OCI-M2 (cell line): ENCODE measurements around the gene EIF2D.
"Not testable (repeated sequence)": the region's sequence is repeated elsewhere in the genome, so short reads cannot be mapped to it uniquely, and the experiment has no call there.

ENCODE experiments used
- DNase-seq: peaks from one replicate; lab custom pipeline; 2025; ENCODE audit not compliant: unreplicated experiment; lab: John Stamatoyannopoulos, UW

Gene EIF2D

GRCh38 chr1:206635978-206636345 lies 23.7 kb upstream of the EIF2D start:
- no peak for DNase-seq

- DNase-seq: peak; percentile 30
These were observed 23.1 kb upstream of the EIF2D start, which contains the start of gene DYRK3 for GRCh38 chr1:206635080-206635977. Gene DYRK3 (plus strand): TSS chr1:206635536. CDS start chr1:206635704, 168 bp downstream.

- peak; percentile 52 for DNase-seq
These were observed 22.3 kb upstream of the EIF2D start for GRCh38 chr1:206634365-206635079.

- DNase-seq: no peak
These were observed 21.4 kb upstream of the EIF2D start for GRCh38 chr1:206633708-206634121.

- DNase-seq: no peak
These were observed 18.8 kb upstream of the EIF2D start for GRCh38 chr1:206631085-206631509.

- DNase-seq: no peak
These were observed 16.7 kb upstream of the EIF2D start for GRCh38 chr1:206628916-206629315.

GRCh38 chr1:206626396-206626795 lies 14.1 kb upstream of the EIF2D start:
- not testable (repeated sequence) for DNase-seq

- no peak for DNase-seq
These were observed 2.9 kb downstream of the EIF2D start for GRCh38 chr1:206609229-206609991.

- DNase-seq: no peak
These were observed 4.1 kb downstream of the EIF2D start for GRCh38 chr1:206608108-206608698.

GRCh38 chr1:206606867-206607266 lies 5.4 kb downstream of the EIF2D start:
- DNase-seq: no peak

GRCh38 chr1:206604861-206605260 lies 7.4 kb downstream of the EIF2D start:
- no peak for DNase-seq

GRCh38 chr1:206600527-206600926 lies 11.7 kb downstream of the EIF2D start:
- DNase-seq: no peak

- DNase-seq: no peak
These were observed 16.0 kb downstream of the EIF2D start for GRCh38 chr1:206596319-206596666.

- DNase-seq: no peak
These were observed 16.5 kb downstream of the EIF2D start for GRCh38 chr1:206595581-206596318.

- no peak for DNase-seq
These were observed 18.8 kb downstream of the EIF2D start for GRCh38 chr1:206593351-206593925.

GRCh38 chr1:206591696-206592095 lies 20.6 kb downstream of the EIF2D start:
- no peak for DNase-seq

GRCh38 chr1:206591226-206591625 lies 21.0 kb downstream of the EIF2D start:
- DNase-seq: no peak

GRCh38 chr1:206590025-206590758 lies 22.1 kb downstream of the EIF2D start:
- DNase-seq: no peak

GRCh38 chr1:206589206-206589605 lies 23.1 kb downstream of the EIF2D start:
- no peak for DNase-seq
